22Rv1 (cell line): ENCODE data around the gene GLTP.

ENCODE experiments used
- H3K27ac ChIP-seq: fragments of 450-650 bp; 2 replicates; pipeline ENCODE4 v1.5.1; 2017
- ZFX ChIP-seq: fragments of 450-650 bp; IDR thresholded peaks from 2 replicates; pipeline ENCODE4 v1.6.1; 2017; ENCODE audit warnings: antibody characterized with exemption, borderline replicate concordance
- TF ChIP-seq, protein P1 (sequence below): fragments of 450-650 bp; IDR thresholded peaks from 2 replicates; pipeline ENCODE4 v1.5.1; 2017; ENCODE audit warnings: mild to moderate bottlenecking

The GLTP gene

GRCh38 chr12:109875572-109876131 lies 4.7 kb downstream of the GLTP start:
- TF ChIP-seq ZFX, result no peak
- TF ChIP-seq, protein P1, sequence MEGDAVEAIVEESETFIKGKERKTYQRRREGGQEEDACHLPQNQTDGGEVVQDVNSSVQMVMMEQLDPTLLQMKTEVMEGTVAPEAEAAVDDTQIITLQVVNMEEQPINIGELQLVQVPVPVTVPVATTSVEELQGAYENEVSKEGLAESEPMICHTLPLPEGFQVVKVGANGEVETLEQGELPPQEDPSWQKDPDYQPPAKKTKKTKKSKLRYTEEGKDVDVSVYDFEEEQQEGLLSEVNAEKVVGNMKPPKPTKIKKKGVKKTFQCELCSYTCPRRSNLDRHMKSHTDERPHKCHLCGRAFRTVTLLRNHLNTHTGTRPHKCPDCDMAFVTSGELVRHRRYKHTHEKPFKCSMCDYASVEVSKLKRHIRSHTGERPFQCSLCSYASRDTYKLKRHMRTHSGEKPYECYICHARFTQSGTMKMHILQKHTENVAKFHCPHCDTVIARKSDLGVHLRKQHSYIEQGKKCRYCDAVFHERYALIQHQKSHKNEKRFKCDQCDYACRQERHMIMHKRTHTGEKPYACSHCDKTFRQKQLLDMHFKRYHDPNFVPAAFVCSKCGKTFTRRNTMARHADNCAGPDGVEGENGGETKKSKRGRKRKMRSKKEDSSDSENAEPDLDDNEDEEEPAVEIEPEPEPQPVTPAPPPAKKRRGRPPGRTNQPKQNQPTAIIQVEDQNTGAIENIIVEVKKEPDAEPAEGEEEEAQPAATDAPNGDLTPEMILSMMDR, result no peak
- H3K27ac ChIP-seq, result peak overlapping the region; percentile 62

- no peak overlapping the region for H3K27ac ChIP-seq
- TF ChIP-seq, protein P1, result no peak
- no peak for TF ChIP-seq ZFX
Measured at GRCh38 chr12:109873653-109874052, 6.7 kb downstream of the GLTP start.

- H3K27ac ChIP-seq, result no peak overlapping the region
- TF ChIP-seq, protein P1, result no peak
- no peak for TF ChIP-seq ZFX
Measured at GRCh38 chr12:109871668-109872314, 8.6 kb downstream of the GLTP start.

- H3K27ac ChIP-seq, result no peak overlapping the region
Measured at GRCh38 chr12:109870648-109871047, 9.7 kb downstream of the GLTP start.

DNA sequence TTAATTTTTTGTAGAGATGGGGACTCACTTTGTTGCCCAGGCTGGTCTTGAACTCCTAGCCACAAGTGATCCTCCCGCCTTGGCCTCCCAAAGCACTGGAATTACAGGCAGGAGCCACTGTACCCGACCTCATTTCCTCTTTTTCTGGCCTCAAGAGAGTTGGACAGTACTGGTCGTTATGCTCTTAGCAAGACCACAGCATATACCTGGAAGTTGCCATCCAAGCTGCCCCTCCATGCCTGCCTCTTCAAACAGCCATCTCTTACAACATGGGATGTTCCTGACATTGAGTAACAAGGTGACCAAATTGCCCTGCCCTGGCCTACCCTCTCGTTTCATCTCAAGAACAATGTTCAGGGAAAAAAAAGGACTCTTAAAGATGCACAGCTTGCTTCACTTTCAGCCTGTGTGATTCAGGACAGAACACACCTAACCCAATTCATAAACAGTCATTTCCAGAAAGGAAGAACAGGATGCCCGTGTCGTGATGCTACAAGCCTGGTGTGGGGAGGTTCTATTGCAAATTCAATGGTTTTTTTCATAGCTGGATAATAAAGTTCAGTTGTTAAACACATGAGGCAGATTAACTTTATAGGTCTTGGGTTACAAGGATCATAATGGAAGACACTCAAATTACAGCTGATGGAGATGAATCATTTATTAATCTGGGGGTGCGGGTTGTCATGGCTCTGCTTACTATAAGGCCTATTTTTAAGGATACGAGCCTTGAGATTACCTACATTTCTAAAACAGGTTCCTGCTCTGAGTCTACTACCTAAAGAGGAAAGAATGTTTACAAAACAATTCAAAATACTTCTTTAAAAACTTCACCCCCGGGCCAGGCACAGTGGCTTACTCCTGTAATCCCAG lies 11.9 kb downstream of the GLTP start:
- TF ChIP-seq, protein P1, result no peak
- no peak for TF ChIP-seq ZFX
- no peak overlapping the region for H3K27ac ChIP-seq

More at GRCh38 chr12:109870648-109871047, 9.7 kb downstream of the GLTP start:
- TF ChIP-seq, protein P1, result no peak

- peak overlapping the region; percentile 56 for H3K27ac ChIP-seq
- TF ChIP-seq, protein P1, result no peak
- TF ChIP-seq ZFX, result no peak
Measured at GRCh38 chr12:109864916-109865315, 15.4 kb downstream of the GLTP start.
